ENCODE measurements around the gene GRAMD1B. TPM values are rescaled to one million over a fixed set of nuclear protein-coding genes. Genes with fewer than 3 reads are reported as not detected.

The GRAMD1B gene
- total RNA-seq, 2 experiments from 2014 or later: 36.8 to 39.0 TPM

GRCh38 chr11:123549926-123550917 lies 120.2 kb downstream of the GRAMD1B start:
- Mint-ChIP-seq H3K27me3 (no peaks in the 10 kb centered on the region), H3K27ac (no peak overlapping the region), H3K36me3 (peaks cover 2% of the 10 kb centered on the region), H3K4me3 (no peak overlapping the region), H3K9me3 (no peaks in the 10 kb centered on the region), H3K4me1 (ENCODE audit: low read depth) (peaks cover 13% of the 10 kb centered on the region)
- ChIA-PET CTCF (no interaction called here), POLR2A (no interaction called here)
- DNase-seq: peak; percentile 21
- intact Hi-C loops (cut with micrococcal nuclease): no loop called here

- DNase-seq: no peak
- H3K9me3 Mint-ChIP-seq: no peaks in the 10 kb centered on the region
- H3K4me1 Mint-ChIP-seq (ENCODE audit: low read depth): peaks cover 13% of the 10 kb centered on the region
- POLR2A ChIA-PET: no interaction called here
- CTCF ChIA-PET: no interaction called here
- H3K27me3 Mint-ChIP-seq: no peaks in the 10 kb centered on the region
- no peak overlapping the region for H3K27ac Mint-ChIP-seq
- intact Hi-C loops (cut with micrococcal nuclease): no loop called here
- H3K4me3 Mint-ChIP-seq: no peak overlapping the region
- H3K36me3 Mint-ChIP-seq: peaks cover 2% of the 10 kb centered on the region
These were observed 121.0 kb downstream of the GRAMD1B start for GRCh38 chr11:123551079-123551478.

GRCh38 chr11:123556633-123557032 lies 126.6 kb downstream of the GRAMD1B start:
- DNase-seq: no peak
- intact Hi-C loops (cut with micrococcal nuclease): loop anchor here (5.0 kb wide), 1 partner anchor 149 kb away; no protein-coding TSS in a partner anchor
- no peaks in the 10 kb centered on the region for H3K9me3 Mint-ChIP-seq
- H3K27me3 Mint-ChIP-seq: no peaks in the 10 kb centered on the region
- H3K4me1 Mint-ChIP-seq (ENCODE audit: low read depth): peaks cover 9% of the 10 kb centered on the region
- no peak overlapping the region for H3K4me3 Mint-ChIP-seq
- ChIA-PET POLR2A (no interaction called here), CTCF (interaction anchor here (0.9 to 2.2 kb wide), 6 partner anchors 12 to 149 kb away, joined by 3 to 11 read pairs (median 4); no protein-coding TSS in a partner anchor)
- no peak overlapping the region for H3K27ac Mint-ChIP-seq
- peaks cover 5% of the 10 kb centered on the region for H3K36me3 Mint-ChIP-seq

GRCh38 chr11:123558536-123559315 lies 128.7 kb downstream of the GRAMD1B start:
- H3K36me3 Mint-ChIP-seq: peaks cover 5% of the 10 kb centered on the region
- no peaks in the 10 kb centered on the region for H3K27me3 Mint-ChIP-seq
- DNase-seq: no peak
- POLR2A ChIA-PET: no interaction called here
- CTCF ChIA-PET: interaction anchor here (0.8 to 2.2 kb wide), 3 partner anchors 18 to 22 kb away, joined by 4 to 11 read pairs (median 5); no protein-coding TSS in a partner anchor
- H3K4me3 Mint-ChIP-seq: no peak overlapping the region
- no peak overlapping the region for H3K27ac Mint-ChIP-seq
- H3K4me1 Mint-ChIP-seq (ENCODE audit: low read depth): peaks cover 9% of the 10 kb centered on the region
- no peaks in the 10 kb centered on the region for H3K9me3 Mint-ChIP-seq
- intact Hi-C loops (cut with micrococcal nuclease): loop anchor here (5.0 kb wide), 1 partner anchor 151 kb away; no protein-coding TSS in a partner anchor

GRCh38 chr11:123559523-123559955 lies 129.5 kb downstream of the GRAMD1B start:
- intact Hi-C loops (cut with micrococcal nuclease): loop anchor here (5.0 kb wide), 1 partner anchor 152 kb away; no protein-coding TSS in a partner anchor
- DNase-seq: no peak
- H3K36me3 Mint-ChIP-seq: peaks cover 5% of the 10 kb centered on the region
- ChIA-PET POLR2A (no interaction called here), CTCF (interaction anchor here (0.8 to 1.4 kb wide), 2 partner anchors 17 to 21 kb away, joined by 4 to 5 read pairs; no protein-coding TSS in a partner anchor)
- no peak overlapping the region for H3K4me3 Mint-ChIP-seq
- no peaks in the 10 kb centered on the region for H3K9me3 Mint-ChIP-seq
- no peak overlapping the region for H3K27ac Mint-ChIP-seq
- no peaks in the 10 kb centered on the region for H3K27me3 Mint-ChIP-seq
- peaks cover 9% of the 10 kb centered on the region for H3K4me1 Mint-ChIP-seq (ENCODE audit: low read depth)

- peak; percentile 25 for DNase-seq
- H3K36me3 Mint-ChIP-seq: peaks cover 4% of the 10 kb centered on the region
- POLR2A ChIA-PET: no interaction called here
- H3K27ac Mint-ChIP-seq: no peak overlapping the region
- no peak overlapping the region for H3K4me3 Mint-ChIP-seq
- H3K4me1 Mint-ChIP-seq (ENCODE audit: low read depth): peaks cover 9% of the 10 kb centered on the region
- intact Hi-C loops (cut with micrococcal nuclease): no loop called here
- CTCF ChIA-PET: interaction anchor here (1.4 kb wide), 1 partner anchor 20 kb away, joined by 4 read pairs; no protein-coding TSS in a partner anchor
- H3K27me3 Mint-ChIP-seq: no peaks in the 10 kb centered on the region
- no peaks in the 10 kb centered on the region for H3K9me3 Mint-ChIP-seq
These were observed 129.9 kb downstream of the GRAMD1B start for GRCh38 chr11:123560006-123560405.

- Mint-ChIP-seq H3K4me1 (ENCODE audit: low read depth) (peaks cover 9% of the 10 kb centered on the region), H3K9me3 (no peaks in the 10 kb centered on the region), H3K27ac (no peak overlapping the region), H3K4me3 (no peak overlapping the region), H3K36me3 (peaks cover 3% of the 10 kb centered on the region), H3K27me3 (no peaks in the 10 kb centered on the region)
- CTCF ChIA-PET: interaction anchor here (1.1 to 1.5 kb wide), 4 partner anchors 12 to 50 kb away, joined by 3 to 7 read pairs (median 5); no protein-coding TSS in a partner anchor
- intact Hi-C loops (cut with micrococcal nuclease): no loop called here
- POLR2A ChIA-PET: no interaction called here
- DNase-seq: no peak
These were observed 131.3 kb downstream of the GRAMD1B start for GRCh38 chr11:123561431-123561800.

- intact Hi-C loops (cut with micrococcal nuclease): no loop called here
- DNase-seq: no peak
- peaks cover 3% of the 10 kb centered on the region for H3K36me3 Mint-ChIP-seq
- no peaks in the 10 kb centered on the region for H3K9me3 Mint-ChIP-seq
- no peaks in the 10 kb centered on the region for H3K27me3 Mint-ChIP-seq
- H3K4me1 Mint-ChIP-seq (ENCODE audit: low read depth): peaks cover 9% of the 10 kb centered on the region
- ChIA-PET POLR2A (no interaction called here), CTCF (interaction anchor here (1.1 to 1.5 kb wide), 4 partner anchors 11 to 51 kb away, joined by 3 to 7 read pairs (median 5); no protein-coding TSS in a partner anchor)
- no peak overlapping the region for H3K27ac Mint-ChIP-seq
- H3K4me3 Mint-ChIP-seq: no peak overlapping the region
These were observed 132.1 kb downstream of the GRAMD1B start for GRCh38 chr11:123562158-123562557.

- Mint-ChIP-seq H3K4me3 (no peak overlapping the region), H3K4me1 (ENCODE audit: low read depth) (peaks cover 7% of the 10 kb centered on the region), H3K27me3 (no peaks in the 10 kb centered on the region), H3K9me3 (no peaks in the 10 kb centered on the region), H3K27ac (no peak overlapping the region), H3K36me3 (peaks cover 3% of the 10 kb centered on the region)
- DNase-seq: no peak
- ChIA-PET CTCF (interaction anchor here (1.0 to 1.2 kb wide), 2 partner anchors 8 to 51 kb away, joined by 3 read pairs; no protein-coding TSS in a partner anchor), POLR2A (no interaction called here)
- intact Hi-C loops (cut with micrococcal nuclease): no loop called here
These were observed 132.8 kb downstream of the GRAMD1B start for GRCh38 chr11:123562829-123563228.

- DNase-seq: no peak
- H3K4me3 Mint-ChIP-seq: no peak overlapping the region
- ChIA-PET POLR2A (no interaction called here), CTCF (no interaction called here)
- no peaks in the 10 kb centered on the region for H3K27me3 Mint-ChIP-seq
- H3K9me3 Mint-ChIP-seq: no peaks in the 10 kb centered on the region
- H3K4me1 Mint-ChIP-seq (ENCODE audit: low read depth): no peaks in the 10 kb centered on the region
- no peak overlapping the region for H3K27ac Mint-ChIP-seq
- intact Hi-C loops (cut with micrococcal nuclease): no loop called here
- no peaks in the 10 kb centered on the region for H3K36me3 Mint-ChIP-seq
These were observed 134.2 kb downstream of the GRAMD1B start for GRCh38 chr11:123564221-123564620.

- Mint-ChIP-seq H3K27ac (no peak overlapping the region), H3K4me1 (ENCODE audit: low read depth) (no peaks in the 10 kb centered on the region), H3K9me3 (no peaks in the 10 kb centered on the region), H3K4me3 (no peak overlapping the region), H3K36me3 (no peaks in the 10 kb centered on the region), H3K27me3 (no peaks in the 10 kb centered on the region)
- intact Hi-C loops (cut with micrococcal nuclease): no loop called here
- ChIA-PET POLR2A (no interaction called here), CTCF (interaction anchor here (1.2 to 2.5 kb wide), 4 partner anchors 10 to 55 kb away, joined by 3 to 10 read pairs (median 6); no protein-coding TSS in a partner anchor)
- no peak for DNase-seq
These were observed 136.8 kb downstream of the GRAMD1B start for GRCh38 chr11:123566852-123567251.

- Mint-ChIP-seq H3K4me3 (no peak overlapping the region), H3K9me3 (no peaks in the 10 kb centered on the region), H3K27me3 (no peaks in the 10 kb centered on the region), H3K4me1 (ENCODE audit: low read depth) (no peaks in the 10 kb centered on the region), H3K36me3 (no peaks in the 10 kb centered on the region), H3K27ac (no peak overlapping the region)
- CTCF ChIA-PET: interaction anchor here (1.2 to 2.5 kb wide), 2 partner anchors 9 to 13 kb away, joined by 4 to 10 read pairs; no protein-coding TSS in a partner anchor
- POLR2A ChIA-PET: no interaction called here
- DNase-seq: no peak
- intact Hi-C loops (cut with micrococcal nuclease): no loop called here
These were observed 137.4 kb downstream of the GRAMD1B start for GRCh38 chr11:123567466-123567865.
